OCI-LY3 (cell line): ENCODE data around the gene ZIC5.

Experiments
- H2AFZ ChIP-seq: fragments of 200-600, 300-600 bp; shearing (Covaris generic); 2 replicates; pipeline ENCODE4 v1.6.0; 2014; ENCODE audit warnings: antibody characterized with exemption, low read depth, low read length
- H3K27ac ChIP-seq: fragments of 200-600, 300-600 bp; sonication (generic); 2 replicates; pipeline ENCODE4 v1.5.1; 2014; ENCODE audit warnings: mild to moderate bottlenecking, low read length, moderate library complexity, mixed read lengths
- H3K27me3 ChIP-seq: fragments of 200-600, 300-600 bp; sonication (generic); 2 replicates; pipeline ENCODE4 v1.6.1; 2014; ENCODE audit warnings: low read depth, low read length, mixed read lengths
- H3K36me3 ChIP-seq: fragments of 200-600, 300-600 bp; sonication (generic); replicated peaks from 2 replicates; pipeline ENCODE3; 2014; ENCODE audit warnings: low read depth, low read length, mixed read lengths
- H3K4me1 ChIP-seq: fragments of 300-600, 200-600 bp; sonication (generic); 2 replicates; pipeline ENCODE4 v1.6.1; 2014; ENCODE audit warnings: low read length, mixed read lengths
- H3K4me2 ChIP-seq: fragments of 200-600, 300-600 bp; sonication (generic); 2 replicates; pipeline ENCODE4 v1.6.1; 2014; ENCODE audit warnings: low read length, mixed read lengths
- H3K4me3 ChIP-seq: fragments of 300-600, 200-600 bp; sonication (generic); 2 replicates; pipeline ENCODE4 v1.5.1; 2014; ENCODE audit warnings: antibody characterized with exemption, mild to moderate bottlenecking, low read length, moderate library complexity
- H3K79me2 ChIP-seq: fragments of 300-600, 200-600 bp; shearing (Covaris generic); 2 replicates; pipeline ENCODE4 v1.6.1; 2014; ENCODE audit warnings: mild to moderate bottlenecking, low read length, mixed read lengths
- H3K9ac ChIP-seq: fragments of 300-600, 200-600 bp; shearing (Covaris generic); 2 replicates; pipeline ENCODE4 v1.6.0; 2014; ENCODE audit warnings: mild to moderate bottlenecking, low read length, moderate library complexity
- H3K9me3 ChIP-seq: fragments of 200-600, 300-600 bp; shearing (Covaris generic); 2 replicates; pipeline ENCODE4 v1.6.1; 2014; ENCODE audit warnings: low read length, mixed read lengths; ENCODE audit not compliant: insufficient read depth
- H4K20me1 ChIP-seq: fragments of 200-600, 300-600 bp; sonication (generic); 2 replicates; pipeline ENCODE4 v1.6.1; 2016; ENCODE audit warnings: low read length, mixed read lengths; ENCODE audit not compliant: insufficient read depth
- CTCF ChIP-seq: fragments of 200-600, 300-600 bp; sonication (generic); IDR thresholded peaks from 2 replicates; pipeline ENCODE4 v1.5.1; 2014; ENCODE audit warnings: antibody characterized with exemption, low read length, low read depth
- EZH2phosphoT487 ChIP-seq: fragments of 200-600 bp; shearing (Covaris generic); IDR thresholded peaks from 2 replicates; pipeline ENCODE4 v1.6.1; 2018; ENCODE audit warnings: antibody characterized with exemption, mixed run types, low read depth

The ZIC5 gene

DNA sequence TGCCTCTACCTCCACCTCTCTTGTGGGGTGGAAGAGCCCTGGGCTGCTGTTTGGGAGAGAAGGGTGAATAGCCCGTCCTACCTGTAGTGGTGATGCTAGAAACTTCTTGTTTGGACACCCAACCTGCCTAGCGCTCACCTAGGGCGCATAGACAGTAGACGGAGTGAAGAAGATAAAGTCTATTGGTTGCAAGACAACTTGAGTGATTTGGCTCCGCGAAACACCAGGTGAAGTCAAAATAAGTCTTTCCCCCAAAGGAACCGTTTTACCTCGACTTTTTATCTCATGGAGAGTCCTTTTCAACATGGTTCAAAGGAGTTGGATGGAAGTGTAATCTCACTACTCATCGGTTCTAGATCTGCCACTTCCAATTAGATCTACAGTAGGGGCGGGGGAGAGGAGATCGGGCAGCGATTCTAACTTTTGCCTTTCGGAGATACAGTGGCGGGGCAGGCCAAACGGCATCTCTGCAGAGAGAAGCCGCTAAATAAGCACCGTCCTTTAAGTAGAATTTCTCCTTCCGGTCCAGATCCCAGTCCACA is 694 bp upstream of the ZIC5 start:
- H3K4me2 ChIP-seq = no peak overlapping the region

GRCh38 chr13:99970651-99971575 is 654 bp downstream of the ZIC5 start:
- Histone ChIP-seq H3K27ac (no peak overlapping the region), H3K4me1 (peaks cover 6% of the 10 kb centered on the region; the same call in 1 of the 2 replicates), H3K9me3 (no peaks in the 10 kb centered on the region), H3K9ac (peak overlapping the region; percentile 49), H3K79me2 (no peaks in the 10 kb centered on the region), H3K4me2 (peak overlapping the region; percentile 86), H3K4me3 (peak overlapping the region; percentile 88), H3K27me3 (no peaks in the 10 kb centered on the region), H2AFZ (peak overlapping the region; percentile 82; the same call in 1 of the 2 replicates), H4K20me1 (no peaks in the 10 kb centered on the region), H3K36me3 (no peaks in the 10 kb centered on the region)
- no peak for TF ChIP-seq EZH2phosphoT487
- TF ChIP-seq CTCF = no peak

More for the DNA sequence above, 694 bp upstream of the ZIC5 start:
- Histone ChIP-seq H3K79me2 (no peaks in the 10 kb centered on the region), H3K9ac (no peak overlapping the region), H3K27ac (no peak overlapping the region), H3K4me3 (no peak overlapping the region), H4K20me1 (no peaks in the 10 kb centered on the region), H3K9me3 (no peaks in the 10 kb centered on the region), H3K27me3 (no peaks in the 10 kb centered on the region), H2AFZ (no peak overlapping the region), H3K36me3 (no peaks in the 10 kb centered on the region), H3K4me1 (peaks cover 6% of the 10 kb centered on the region; the same call in 1 of the 2 replicates)
- TF ChIP-seq EZH2phosphoT487 = no peak
- TF ChIP-seq CTCF = no peak

- Histone ChIP-seq H3K4me1 (peaks cover 6% of the 10 kb centered on the region; the same call in 1 of the 2 replicates), H3K27ac (no peak overlapping the region), H4K20me1 (no peaks in the 10 kb centered on the region), H3K79me2 (no peaks in the 10 kb centered on the region), H3K4me2 (peak overlapping the region; percentile 86), H3K9me3 (no peaks in the 10 kb centered on the region), H2AFZ (peak overlapping the region; percentile 82; the same call in 1 of the 2 replicates), H3K4me3 (peak overlapping the region; percentile 88), H3K36me3 (no peaks in the 10 kb centered on the region), H3K27me3 (no peaks in the 10 kb centered on the region), H3K9ac (peak overlapping the region; percentile 49)
- TF ChIP-seq CTCF = 0 out of 2 replicates have a peak, but pooled peaks have one; percentile 6
- TF ChIP-seq EZH2phosphoT487 = no peak
Measured at GRCh38 chr13:99969919-99970650, 1.5 kb downstream of the ZIC5 start.

- no peaks in the 10 kb centered on the region for H3K79me2 ChIP-seq
- H3K9me3 ChIP-seq = no peaks in the 10 kb centered on the region
- no peak overlapping the region for H2AFZ ChIP-seq
- no peak for TF ChIP-seq EZH2phosphoT487
- no peak for TF ChIP-seq CTCF
- H3K27ac ChIP-seq = no peak overlapping the region
- no peak overlapping the region for H3K9ac ChIP-seq
- no peaks in the 10 kb centered on the region for H3K36me3 ChIP-seq
- H3K4me3 ChIP-seq = peak overlapping the region; percentile 88
- peaks cover 6% of the 10 kb centered on the region; the same call in 1 of the 2 replicates for H3K4me1 ChIP-seq
- no peaks in the 10 kb centered on the region for H3K27me3 ChIP-seq
- H4K20me1 ChIP-seq = no peaks in the 10 kb centered on the region
- peak overlapping the region; percentile 86 for H3K4me2 ChIP-seq
Measured at GRCh38 chr13:99969453-99969918, 2.1 kb downstream of the ZIC5 start.
